Measurements from ENCODE around the gene CARD10. TPM values are rescaled to one million over a fixed set of nuclear protein-coding genes. Genes with fewer than 3 reads are reported as not detected.

The CARD10 gene
- polyA plus RNA-seq, 1 donor (not counting 4 experiments of a cell fraction or from before 2014, with no cell fraction given), result 32.2 TPM

DNA sequence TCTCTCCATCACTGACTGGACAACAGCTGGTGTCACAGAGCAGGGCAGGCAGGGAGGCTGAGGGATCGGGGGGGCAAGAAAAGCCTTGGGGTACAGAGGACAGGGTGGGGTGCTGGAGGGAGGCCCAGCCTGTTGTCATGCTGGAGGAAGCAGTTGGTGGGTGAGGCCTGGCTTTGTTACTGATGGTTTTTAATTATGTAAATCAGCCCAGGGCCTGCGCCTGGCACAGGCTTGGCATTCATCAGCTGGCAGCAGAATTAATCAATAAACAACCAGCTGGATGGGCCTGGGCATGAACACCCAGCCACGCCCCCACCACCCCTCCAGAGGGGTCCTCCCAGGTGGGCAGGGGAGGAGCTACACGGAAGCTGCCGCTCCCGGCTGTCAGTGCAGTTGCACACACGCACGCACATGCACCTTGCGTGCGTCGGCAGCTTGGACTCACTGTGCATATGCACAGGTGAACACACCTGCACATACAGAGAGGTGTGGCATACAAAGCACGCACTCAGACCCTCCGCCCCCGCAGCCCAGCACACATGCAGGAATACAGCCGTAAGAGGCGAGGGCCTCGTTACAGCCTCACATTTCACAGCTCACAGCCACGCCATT is 70.6 kb downstream of the CARD10 start:
- Histone ChIP-seq H2AFZ (ENCODE audit: control insufficient read depth, low read length) (no peak overlapping the region), H3K9ac (ENCODE audit: control insufficient read depth, extremely low read depth, insufficient read depth, low read length) (no peak overlapping the region), H4K20me1 (ENCODE audit: control insufficient read depth, extremely low read depth, insufficient read depth, low read length) (no peaks in the 10 kb centered on the region), H3K4me2 (ENCODE audit: control insufficient read depth, extremely low read depth, insufficient read depth, low read depth, low read length) (no peak overlapping the region), H3K27me3 (ENCODE audit: control insufficient read depth, extremely low read depth, insufficient read depth, low read length) (no peaks in the 10 kb centered on the region), H3K9me1 (ENCODE audit: control insufficient read depth, extremely low read depth, insufficient read depth, low read length) (no peaks in the 10 kb centered on the region), H3K27ac (ENCODE audit: control insufficient read depth, insufficient read depth, low read length) (no peak overlapping the region), H3K79me2 (ENCODE audit: control insufficient read depth, insufficient read depth, low read length) (no peaks in the 10 kb centered on the region), H3K4me1 (ENCODE audit: control insufficient read depth, extremely low read depth, insufficient read depth, low read length) (peaks cover 4% of the 10 kb centered on the region), H3K9me3 (ENCODE audit: control insufficient read depth, low read depth, low read length) (no peaks in the 10 kb centered on the region), H3K36me3 (ENCODE audit: control insufficient read depth in 2 of 2, extremely low read depth in 1 of 2, insufficient read depth in 2 of 2, low read length in 2 of 2) (no peaks in the 10 kb centered on the region), H3K4me3 (ENCODE audit: control insufficient read depth in 2 of 3, extremely low read depth in 1 of 3, insufficient read depth in 2 of 3, low read depth in 1 of 3, low read length in 3 of 3) (no peak overlapping the region)
- DNase-seq (ENCODE audit: low read depth, low spot score), result no peak
- FAIRE-seq, result no peak
- TF ChIP-seq, protein P1, sequence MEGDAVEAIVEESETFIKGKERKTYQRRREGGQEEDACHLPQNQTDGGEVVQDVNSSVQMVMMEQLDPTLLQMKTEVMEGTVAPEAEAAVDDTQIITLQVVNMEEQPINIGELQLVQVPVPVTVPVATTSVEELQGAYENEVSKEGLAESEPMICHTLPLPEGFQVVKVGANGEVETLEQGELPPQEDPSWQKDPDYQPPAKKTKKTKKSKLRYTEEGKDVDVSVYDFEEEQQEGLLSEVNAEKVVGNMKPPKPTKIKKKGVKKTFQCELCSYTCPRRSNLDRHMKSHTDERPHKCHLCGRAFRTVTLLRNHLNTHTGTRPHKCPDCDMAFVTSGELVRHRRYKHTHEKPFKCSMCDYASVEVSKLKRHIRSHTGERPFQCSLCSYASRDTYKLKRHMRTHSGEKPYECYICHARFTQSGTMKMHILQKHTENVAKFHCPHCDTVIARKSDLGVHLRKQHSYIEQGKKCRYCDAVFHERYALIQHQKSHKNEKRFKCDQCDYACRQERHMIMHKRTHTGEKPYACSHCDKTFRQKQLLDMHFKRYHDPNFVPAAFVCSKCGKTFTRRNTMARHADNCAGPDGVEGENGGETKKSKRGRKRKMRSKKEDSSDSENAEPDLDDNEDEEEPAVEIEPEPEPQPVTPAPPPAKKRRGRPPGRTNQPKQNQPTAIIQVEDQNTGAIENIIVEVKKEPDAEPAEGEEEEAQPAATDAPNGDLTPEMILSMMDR (optimal IDR thresholded peaks at IDR 0.05 in 1 of 3, IDR thresholded peaks at IDR 0.05 in 1 of 3, conservative IDR thresholded peaks at IDR 0.05 in 1 of 3; ENCODE audit: extremely low read depth in 1 of 3, insufficient read depth in 2 of 3, low read length in 3 of 3), result no peak
- TF ChIP-seq EZH2 (IDR thresholded peaks at IDR 0.05; ENCODE audit: low read length), result no peak
- dilution Hi-C loops (cut with MboI; ENCODE audit: extremely low pct_ligation_motif_present, low sequenced_read_pairs), result no loop called here

- H4K20me1 ChIP-seq (ENCODE audit: control insufficient read depth, extremely low read depth, insufficient read depth, low read length), result no peaks in the 10 kb centered on the region
- peaks cover 4% of the 10 kb centered on the region for H3K4me1 ChIP-seq (ENCODE audit: control insufficient read depth, extremely low read depth, insufficient read depth, low read length)
- no peak overlapping the region for H3K27ac ChIP-seq (ENCODE audit: control insufficient read depth, insufficient read depth, low read length)
- FAIRE-seq (no peak), DNase-seq (ENCODE audit: low read depth, low spot score) (no peak)
- TF ChIP-seq, protein P1 (optimal IDR thresholded peaks at IDR 0.05 in 1 of 3, IDR thresholded peaks at IDR 0.05 in 1 of 3, conservative IDR thresholded peaks at IDR 0.05 in 1 of 3; ENCODE audit: extremely low read depth in 1 of 3, insufficient read depth in 2 of 3, low read length in 3 of 3), result no peak
- TF ChIP-seq EZH2 (IDR thresholded peaks at IDR 0.05; ENCODE audit: low read length), result no peak
- H3K9ac ChIP-seq (ENCODE audit: control insufficient read depth, extremely low read depth, insufficient read depth, low read length), result no peak overlapping the region
- H3K27me3 ChIP-seq (ENCODE audit: control insufficient read depth, extremely low read depth, insufficient read depth, low read length), result no peaks in the 10 kb centered on the region
- dilution Hi-C loops (cut with MboI; ENCODE audit: extremely low pct_ligation_motif_present, low sequenced_read_pairs), result no loop called here
- H3K9me1 ChIP-seq (ENCODE audit: control insufficient read depth, extremely low read depth, insufficient read depth, low read length), result no peaks in the 10 kb centered on the region
- no peaks in the 10 kb centered on the region for H3K79me2 ChIP-seq (ENCODE audit: control insufficient read depth, insufficient read depth, low read length)
- H3K9me3 ChIP-seq (ENCODE audit: control insufficient read depth, low read depth, low read length), result peaks cover 2% of the 10 kb centered on the region
- no peak overlapping the region for H3K4me3 ChIP-seq (ENCODE audit: control insufficient read depth in 2 of 3, extremely low read depth in 1 of 3, insufficient read depth in 2 of 3, low read depth in 1 of 3, low read length in 3 of 3)
- no peaks in the 10 kb centered on the region for H3K36me3 ChIP-seq (ENCODE audit: control insufficient read depth in 2 of 2, extremely low read depth in 1 of 2, insufficient read depth in 2 of 2, low read length in 2 of 2)
- H3K4me2 ChIP-seq (ENCODE audit: control insufficient read depth, extremely low read depth, insufficient read depth, low read depth, low read length), result no peak overlapping the region
- H2AFZ ChIP-seq (ENCODE audit: control insufficient read depth, low read length), result no peak overlapping the region
Observed at GRCh38 chr22:37445501-37445900, 73.7 kb downstream of the CARD10 start.

Measured in keratinocyte (primary cell).